Esophagus muscularis mucosa (tissue), 4 donors: ENCODE measurements around the gene PDIA5. TPM values are rescaled to one million over a fixed set of nuclear protein-coding genes. Genes with fewer than 3 reads are reported as not detected.

Source experiments
- DNase-seq: peaks from one replicate; pipeline ENCODE4 v3.0.0-alpha.2; 2017; ENCODE audit errors: extremely low spot score
- H3K27ac ChIP-seq, 4 donors: fragments of 200-600 bp; sonication (generic); replicated peaks in 1 of 4; 1 replicate in 3 of 4; 2 replicates in 1 of 4; pipeline ENCODE4 v1.5.1; 2016 to 2019; ENCODE audit warnings: mild to moderate bottlenecking in 1 of 4
- H3K27me3 ChIP-seq, 4 donors: fragments of 200-600 bp; sonication (generic); one replicate each; pipeline versions ENCODE4 v1.5.1 to v1.6.0; 2016 to 2019
- H3K36me3 ChIP-seq, 4 donors: fragments of 200-600 bp; sonication (generic); one replicate each; pipeline ENCODE4 v1.5.1; 2016 to 2019
- H3K4me1 ChIP-seq, 4 donors: fragments of 200-600 bp; sonication (generic); one replicate each; pipeline ENCODE4 v1.5.1; 2016 to 2019
- H3K4me3 ChIP-seq, 4 donors: fragments of 200-600 bp; sonication (generic); 1 replicate in 2 of 4; 2 replicates in 2 of 4; pipeline ENCODE4 v1.5.1; 2016 to 2019; ENCODE audit warnings: mild to moderate bottlenecking in 4 of 4, moderate library complexity in 1 of 4
- H3K9me3 ChIP-seq, 4 donors: fragments of 200-600 bp; sonication (generic); 1 replicate in 3 of 4; 2 replicates in 1 of 4; pipeline ENCODE4 v1.5.1; 2016 to 2019
- CTCF ChIP-seq, 3 experiments: fragments of 200-600 bp in 2 of 3; fragments of 450-650 bp in 1 of 3; sonication (generic) in 2 of 3; IDR thresholded peaks; one replicate each; pipeline ENCODE4 v1.5.1; 2017 to 2019; ENCODE audit warnings: antibody characterized with exemption in 3 of 3, mild to moderate bottlenecking in 2 of 3, moderate library complexity in 1 of 3
- EP300 ChIP-seq: sonication (generic); formaldehyde crosslinking; IDR thresholded peaks from one replicate; pipeline ENCODE4 v1.6.1; 2017; ENCODE audit warnings: antibody characterized with exemption
- POLR2A ChIP-seq: fragments of 450-650 bp; IDR thresholded peaks from one replicate; pipeline ENCODE4 v1.6.1; 2017; ENCODE audit warnings: antibody characterized with exemption, moderate library complexity, mild to moderate bottlenecking, low read depth
- POLR2AphosphoS5 ChIP-seq, 2 donors: sonication (generic); formaldehyde crosslinking; IDR thresholded peaks; one replicate each; pipeline ENCODE4 v1.6.1; 2017; ENCODE audit warnings: antibody characterized with exemption in 2 of 2
- WGBS: methylation state at CpG from one replicate; pipeline ENCODE4 v1.1.5; 2018; 5-methylcytosine and 5-hydroxymethylcytosine counted together
- intact Hi-C: fragments of 100-400 bp; cut with DNase I; formaldehyde crosslinking; loops from one replicate; pipeline ENCODE4 v1.15.1; 2023
- total RNA-seq, 4 donors: library from RNA; depleted of rRNA; stranded (reverse); fragments of >200 nt; gene quantifications; one replicate each; pipeline versions ENCODE4 v1.1.0 to v1.2.1, GENCODE V29; 2016

PDIA5 gene
- total RNA-seq, 4 donors from 2014 or later = 12.5 to 16.4 (median 15.1) TPM

GRCh38 chr3:123123716-123124616, 57.1 kb downstream of the PDIA5 start:
- 79% methylated on average over 20 of the region's 24 CpGs for WGBS
- H3K27ac ChIP-seq = no peak overlapping the region
- H3K27me3 ChIP-seq = no peaks in the 10 kb centered on the region
- no peaks in the 10 kb centered on the region for H3K9me3 ChIP-seq
- no peak overlapping the region for H3K4me3 ChIP-seq
- no peak for TF ChIP-seq EP300
- no peak for TF ChIP-seq POLR2AphosphoS5 (IDR thresholded peaks at IDR 0.05)
- no peak for TF ChIP-seq POLR2A
- TF ChIP-seq CTCF (IDR thresholded peaks at IDR 0.05) = no peak
- intact Hi-C loops = no loop called here
- H3K36me3 ChIP-seq = peaks cover 5 to 80% (median 52%) of the 10 kb centered on the region in 4 donors
- H3K4me1 ChIP-seq = peaks cover 0 to 19% (median 9%) of the 10 kb centered on the region in 4 donors
- no peak for DNase-seq

GRCh38 chr3:123124971-123125370, 58.1 kb downstream of the PDIA5 start:
- Histone ChIP-seq H3K9me3 (no peaks in the 10 kb centered on the region), H3K4me1 (peaks cover 0 to 10% (median 9%) of the 10 kb centered on the region in 4 donors), H3K4me3 (no peak overlapping the region), H3K36me3 (peaks cover 5 to 79% (median 51%) of the 10 kb centered on the region in 4 donors), H3K27ac (no peak overlapping the region), H3K27me3 (no peaks in the 10 kb centered on the region)
- 98% methylated on average over 7 of the region's 7 CpGs for WGBS
- DNase-seq = no peak
- intact Hi-C loops = no loop called here
- no peak for TF ChIP-seq CTCF (IDR thresholded peaks at IDR 0.05)

- Histone ChIP-seq H3K4me3 (no peak overlapping the region), H3K4me1 (peaks cover 0 to 9% (median 7%) of the 10 kb centered on the region in 4 donors), H3K36me3 (peaks cover 5 to 80% (median 54%) of the 10 kb centered on the region in 4 donors), H3K27ac (no peak overlapping the region), H3K27me3 (no peaks in the 10 kb centered on the region), H3K9me3 (no peaks in the 10 kb centered on the region)
- TF ChIP-seq EP300 = no peak
- TF ChIP-seq POLR2A = no peak
- TF ChIP-seq POLR2AphosphoS5 (IDR thresholded peaks at IDR 0.05) = no peak
- TF ChIP-seq CTCF (IDR thresholded peaks at IDR 0.05) = no peak
- WGBS = 79% methylated on average over 7 of the region's 7 CpGs
- intact Hi-C loops = no loop called here
- no peak for DNase-seq
These were observed 59.2 kb downstream of the PDIA5 start for GRCh38 chr3:123126031-123126430.

- DNase-seq = no peak
- Histone ChIP-seq H3K4me1 (peaks cover 0 to 9% (median 7%) of the 10 kb centered on the region in 4 donors), H3K36me3 (peaks cover 5 to 85% (median 57%) of the 10 kb centered on the region in 4 donors), H3K27ac (no peak overlapping the region), H3K4me3 (no peak overlapping the region), H3K9me3 (no peaks in the 10 kb centered on the region), H3K27me3 (no peaks in the 10 kb centered on the region)
- intact Hi-C loops = no loop called here
- TF ChIP-seq EP300 (no peak), CTCF (IDR thresholded peaks at IDR 0.05) (no peak), POLR2AphosphoS5 (IDR thresholded peaks at IDR 0.05) (no peak), POLR2A (no peak)
- WGBS = 91% methylated on average over 3 of the region's 3 CpGs
These were observed 59.8 kb downstream of the PDIA5 start for GRCh38 chr3:123126653-123127052.
